Stimulated activated CD4-positive, alpha-beta T cell treated with anti-CD3 and anti-CD28 coated beads, Interleukin-15, amount 100 ng/mL, for 48 hours (primary cell): Measurements from ENCODE around the gene DNAH11.
"Not testable (repeated sequence)": the region's sequence is repeated elsewhere in the genome, so short reads cannot be mapped to it uniquely, and the experiment has no call there.

Experiments
- DNase-seq, 2 donors: peaks; one replicate each; pipeline ENCODE4 v3.0.0-alpha.2; 2020; ENCODE audit warnings: low read depth in 2 of 2

The DNAH11 gene

GRCh38 chr7:21926448-21926847, 383.6 kb downstream of the DNAH11 start:
- DNase-seq, result no peak

GRCh38 chr7:21927693-21928092, 384.9 kb downstream of the DNAH11 start:
- no peak for DNase-seq

- DNase-seq, result not testable (repeated sequence)
These were observed 390.5 kb downstream of the DNAH11 start for GRCh38 chr7:21933293-21933692.

GRCh38 chr7:21934808-21935207, 392.0 kb downstream of the DNAH11 start:
- no peak for DNase-seq

- no peak for DNase-seq
These were observed 395.6 kb downstream of the DNAH11 start for GRCh38 chr7:21938463-21938862.

GRCh38 chr7:21939136-21939857, 396.5 kb downstream of the DNAH11 start:
- DNase-seq, result peak; percentile 51 to 62

GRCh38 chr7:21939858-21940372, 397.1 kb downstream of the DNAH11 start:
- DNase-seq, result no peak

- DNase-seq, result no peak
These were observed 398.8 kb downstream of the DNAH11 start for GRCh38 chr7:21941611-21942141.

- no peak for DNase-seq
These were observed 400.1 kb downstream of the DNAH11 start for GRCh38 chr7:21942955-21943354.

GRCh38 chr7:21943436-21943835, 400.6 kb downstream of the DNAH11 start:
- DNase-seq, result no peak

- peak in 1 of 2 donors; percentile 25 for DNase-seq
These were observed 402.0 kb downstream of the DNAH11 start for GRCh38 chr7:21944616-21945453.

GRCh38 chr7:21945454-21946221, 402.8 kb downstream of the DNAH11 start, which contains the start of gene CDCA7L:
CDCA7L (minus strand) TSS chr7:21945899; CDS start chr7:21945804, 95 bp downstream.
- peak; percentile 62 to 64 for DNase-seq

GRCh38 chr7:21946222-21946709, 403.4 kb downstream of the DNAH11 start:
- no peak for DNase-seq

- DNase-seq, result no peak
These were observed 404.2 kb downstream of the DNAH11 start for GRCh38 chr7:21947056-21947455.

- DNase-seq, result no peak
These were observed 405.1 kb downstream of the DNAH11 start for GRCh38 chr7:21947946-21948345.

GRCh38 chr7:21948364-21948763, 405.5 kb downstream of the DNAH11 start:
- DNase-seq, result no peak

GRCh38 chr7:21948887-21949540, 406.2 kb downstream of the DNAH11 start:
- no peak for DNase-seq
